ENCODE measurements around the gene UBE2F.

Gene UBE2F, protein sequence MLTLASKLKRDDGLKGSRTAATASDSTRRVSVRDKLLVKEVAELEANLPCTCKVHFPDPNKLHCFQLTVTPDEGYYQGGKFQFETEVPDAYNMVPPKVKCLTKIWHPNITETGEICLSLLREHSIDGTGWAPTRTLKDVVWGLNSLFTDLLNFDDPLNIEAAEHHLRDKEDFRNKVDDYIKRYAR
- 7.8 to 17.6 (median 16.3) reads per million in 4 donors for total RNA-seq

DNA sequence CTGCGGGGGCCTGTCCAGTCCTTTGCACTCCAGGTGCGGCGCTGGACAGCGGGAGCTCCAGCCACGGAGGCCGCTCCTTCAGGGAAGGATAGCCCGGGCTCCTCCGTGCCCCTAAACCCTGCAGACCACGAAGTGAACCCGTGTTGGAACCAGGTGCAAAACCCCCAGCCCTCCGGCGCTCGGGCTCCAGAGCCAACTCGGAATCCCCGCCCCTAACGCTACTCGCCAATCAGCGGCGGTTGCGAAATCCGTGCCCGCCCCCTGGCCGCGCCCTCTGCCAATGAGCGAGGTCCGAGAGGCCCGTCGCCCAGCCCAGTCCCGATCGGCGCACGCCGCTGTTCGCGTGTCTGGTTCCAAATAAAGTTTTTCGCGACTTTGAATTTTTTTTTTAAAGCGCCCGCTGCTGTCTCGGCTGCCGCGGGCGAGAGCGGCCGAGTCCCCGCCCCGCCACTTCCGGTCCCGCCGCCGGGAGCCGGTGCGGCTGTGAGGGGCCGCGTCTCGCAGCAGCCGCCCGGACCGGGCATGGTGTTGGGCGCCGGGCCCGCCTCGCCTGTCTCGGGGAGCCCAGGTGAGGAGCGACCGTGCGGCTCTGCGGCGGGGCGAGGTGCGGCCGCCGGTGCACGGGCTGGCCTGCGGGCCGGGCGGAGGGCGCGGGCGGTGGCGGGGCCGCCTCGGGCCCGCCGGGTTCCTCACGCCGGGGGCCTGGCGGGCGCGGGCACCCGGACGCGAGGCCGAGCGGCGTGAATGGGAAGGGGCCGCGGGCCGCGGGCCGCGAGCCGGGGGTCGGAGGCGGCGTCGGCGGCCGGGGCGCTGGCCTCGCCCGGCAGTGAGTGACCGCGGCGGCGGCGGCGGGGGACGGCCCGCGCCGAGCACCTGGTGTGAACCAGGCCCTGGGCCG is at the start of gene UBE2F:
TSS of gene UBE2F (plus strand) at position 450 of the 898 bp plus-strand sequence. CDS start 6,094 bp downstream, outside the sequence.
- peak; percentile 93 to 96 (median 95) for DNase-seq

DNA sequence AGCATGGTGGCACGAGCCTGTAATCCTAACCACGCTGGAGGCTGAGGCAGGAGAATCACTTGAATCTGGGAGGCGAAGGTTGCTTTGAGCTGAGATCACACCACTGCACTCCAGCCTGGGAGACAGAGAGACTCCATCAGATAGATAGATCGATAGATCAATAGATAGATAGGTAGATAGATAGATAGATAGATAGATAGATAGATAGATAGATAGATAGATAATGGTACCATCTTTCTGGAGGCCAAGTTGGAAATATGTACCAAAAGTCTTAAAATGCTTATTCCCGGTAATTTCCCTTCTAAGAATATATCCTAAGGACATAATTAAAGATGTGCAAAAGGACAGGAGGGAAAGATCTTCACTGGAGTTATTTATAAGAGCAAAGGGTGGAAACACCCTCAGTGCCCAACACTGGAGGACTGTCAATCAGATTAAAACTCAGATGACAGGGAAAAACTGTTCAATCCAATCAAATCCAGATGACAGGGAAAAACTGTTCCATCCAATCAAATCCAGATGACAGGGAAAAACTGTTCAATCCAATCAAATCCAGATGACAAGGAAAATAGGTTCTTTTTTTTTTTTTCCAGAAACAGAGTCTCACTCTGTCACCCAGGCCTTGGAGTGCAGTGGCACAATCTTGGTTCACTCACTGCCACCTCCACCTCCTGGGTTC is 49.0 kb upstream of the UBE2F start:
- DNase-seq, result no peak

DNA sequence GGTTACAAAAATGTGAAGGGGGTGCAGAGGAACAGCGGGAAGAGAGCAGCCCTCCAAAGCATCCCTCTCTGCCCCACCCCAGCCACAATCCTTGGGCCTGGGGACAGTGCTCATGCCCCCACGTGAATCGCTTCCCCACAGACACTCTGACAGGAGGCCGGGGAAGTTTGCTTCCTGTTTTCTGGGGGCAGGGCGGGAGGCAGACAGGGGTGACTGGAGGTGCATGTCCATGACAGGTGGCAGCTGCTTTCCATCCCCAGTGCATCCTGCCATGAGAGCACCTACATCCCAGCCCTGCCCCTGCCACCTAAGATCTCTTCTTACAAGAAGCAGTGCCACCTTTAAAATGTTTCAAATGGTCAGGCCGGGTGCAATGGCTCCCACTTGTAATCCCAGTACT is 47.2 kb upstream of the UBE2F start:
- no peak for DNase-seq

DNA sequence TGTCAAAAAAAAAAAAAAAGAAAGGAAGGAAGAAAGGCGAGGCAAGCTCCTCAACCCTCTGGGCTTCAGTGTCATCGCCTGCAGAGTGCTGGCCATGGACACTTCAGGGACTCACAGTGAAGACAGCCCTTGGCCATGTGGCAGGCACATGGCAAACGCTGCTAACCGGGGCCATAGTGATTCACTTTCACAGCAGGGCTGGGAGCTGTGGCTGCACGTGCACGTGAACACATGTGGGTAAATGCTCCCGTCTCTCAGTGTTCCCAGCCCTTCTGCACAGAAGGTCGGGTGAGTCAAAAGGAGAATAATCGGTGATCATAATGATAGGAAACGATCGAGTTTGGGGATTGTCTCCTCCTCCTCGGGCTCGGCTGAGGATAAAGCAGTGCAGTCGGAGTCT is 46.1 kb upstream of the UBE2F start:
- DNase-seq, result no peak

DNA sequence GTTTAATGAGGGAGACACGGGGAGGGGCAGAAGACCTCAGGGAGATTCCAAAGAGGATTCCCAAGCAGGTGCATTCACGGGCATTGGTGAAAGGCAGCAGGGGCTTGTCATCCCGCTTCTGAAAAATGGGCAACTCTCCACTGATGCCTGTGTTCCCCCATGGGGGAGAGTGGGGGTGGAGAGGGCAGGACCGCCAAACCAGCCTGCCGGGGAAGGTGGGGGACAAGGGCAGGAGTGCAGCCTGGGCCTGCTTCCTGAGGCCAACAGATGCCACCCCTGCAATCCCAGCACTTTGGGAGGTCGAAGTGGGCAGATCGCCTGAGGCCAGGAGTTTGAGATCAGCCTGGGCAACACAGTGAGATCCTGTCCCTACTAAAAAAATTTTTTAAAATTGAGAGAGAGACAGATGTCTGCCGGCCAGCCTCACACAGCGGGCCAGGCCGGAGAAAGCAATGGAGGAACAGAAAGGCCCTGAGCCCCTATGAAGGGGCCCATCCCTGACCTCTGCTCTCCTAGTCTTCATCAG is 44.8 kb upstream of the UBE2F start:
- DNase-seq, result no peak

DNA sequence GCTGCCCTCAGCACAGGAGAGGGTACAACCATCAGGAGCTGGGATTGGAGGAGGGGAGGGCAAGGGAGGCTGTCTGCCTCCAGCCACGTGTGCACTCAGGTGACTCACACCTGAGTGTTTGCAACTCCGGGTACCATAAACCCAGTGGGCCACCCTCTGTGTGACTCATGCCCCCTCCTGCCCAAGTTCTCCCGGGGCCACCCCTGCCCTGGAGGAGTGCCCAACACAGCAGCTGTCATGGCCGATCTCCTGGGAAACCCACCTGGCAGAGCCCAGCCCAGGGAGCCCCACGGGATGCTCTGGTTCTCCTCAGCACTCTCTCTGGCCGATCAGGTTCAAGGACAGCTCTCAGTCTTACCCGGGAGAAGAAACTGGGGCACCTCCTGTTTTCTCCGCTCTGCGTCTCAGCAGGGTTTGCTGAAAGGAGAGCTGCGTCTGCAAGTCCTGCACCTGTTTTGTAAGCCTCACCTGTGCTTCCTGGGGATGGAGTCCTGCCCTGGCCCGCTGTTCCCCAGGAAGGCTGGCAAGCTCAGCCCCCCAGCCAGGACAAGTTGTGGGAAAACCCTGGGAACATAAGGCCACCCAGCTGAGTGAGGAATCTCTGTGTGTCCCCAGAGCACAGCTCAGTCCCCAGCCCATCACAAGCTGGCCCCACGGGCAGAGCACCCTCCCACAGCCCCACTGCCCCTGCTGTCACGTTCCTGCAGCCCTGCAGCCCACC is 44.0 kb upstream of the UBE2F start:
- DNase-seq, result no peak

DNA sequence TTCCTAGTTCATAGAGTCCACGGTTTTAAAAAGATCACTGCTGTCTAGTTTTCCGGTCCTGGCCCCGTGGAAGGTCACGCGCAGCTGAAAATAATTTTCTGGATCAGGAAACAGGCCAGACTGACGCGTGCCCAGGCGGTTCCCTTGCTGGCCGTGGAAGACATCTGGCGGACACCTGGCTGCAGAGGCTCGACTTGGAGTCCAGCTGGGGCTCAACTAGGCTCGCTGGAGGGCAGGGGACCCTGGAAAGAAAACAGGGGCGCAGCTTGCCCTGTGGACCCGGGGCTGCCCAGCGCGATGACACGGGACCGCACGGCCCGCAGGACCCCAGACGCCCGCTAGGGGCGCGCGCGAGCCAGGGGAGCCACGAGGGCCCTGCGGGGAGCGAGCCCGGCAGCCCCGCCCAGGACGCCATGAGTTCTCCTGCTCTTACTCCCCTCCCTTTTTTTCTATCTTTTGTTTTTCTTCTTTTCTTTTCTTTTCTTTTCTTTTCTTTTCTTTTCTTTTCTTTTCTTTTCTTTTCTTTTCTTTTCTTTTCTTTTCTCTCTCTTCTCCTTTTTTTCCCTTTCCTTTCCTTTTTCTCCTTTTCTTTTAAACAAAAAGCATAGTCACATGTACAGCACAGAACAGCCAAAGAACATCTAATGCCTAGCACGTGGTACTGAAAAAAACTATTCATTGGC is 43.2 kb upstream of the UBE2F start:
- peak; percentile 53 to 68 (median 65) for DNase-seq

DNA sequence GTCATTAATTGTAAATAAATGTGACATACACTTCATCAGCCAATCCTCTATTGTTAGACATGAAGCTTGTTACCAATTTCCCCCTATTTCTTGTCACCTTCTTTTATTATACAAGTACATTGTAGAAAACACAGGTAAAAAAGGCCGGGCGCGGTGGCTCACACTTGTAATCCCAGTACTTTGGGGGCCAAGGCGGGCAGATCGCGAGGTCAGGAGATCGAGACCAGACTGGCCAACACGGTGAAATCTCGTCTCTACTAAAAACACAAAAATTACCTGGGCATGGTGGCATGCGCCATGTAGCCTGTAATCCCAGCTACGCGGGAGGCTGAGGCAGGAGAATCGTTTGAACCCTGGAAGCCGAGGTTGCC is 42.7 kb upstream of the UBE2F start:
- no peak for DNase-seq

DNA sequence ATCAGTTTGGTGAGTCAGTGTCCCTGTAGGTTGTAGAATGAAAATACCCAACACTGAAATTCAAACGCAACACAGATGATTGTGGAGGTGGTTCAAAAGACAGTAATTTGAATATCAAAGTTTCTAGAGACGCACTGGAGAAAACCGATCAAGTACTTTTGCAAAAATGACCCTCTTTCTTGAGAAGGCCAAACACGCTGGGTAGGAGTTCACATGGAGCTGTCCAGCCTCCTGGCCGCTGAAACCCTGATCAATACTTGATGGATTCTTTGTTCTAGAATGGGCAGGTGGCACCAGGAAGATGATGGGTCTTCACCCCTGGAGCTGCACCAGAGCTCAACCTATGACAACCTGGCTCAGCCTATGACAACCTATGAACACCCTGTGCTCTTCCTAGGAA is 39.7 kb upstream of the UBE2F start:
- no peak for DNase-seq

DNA sequence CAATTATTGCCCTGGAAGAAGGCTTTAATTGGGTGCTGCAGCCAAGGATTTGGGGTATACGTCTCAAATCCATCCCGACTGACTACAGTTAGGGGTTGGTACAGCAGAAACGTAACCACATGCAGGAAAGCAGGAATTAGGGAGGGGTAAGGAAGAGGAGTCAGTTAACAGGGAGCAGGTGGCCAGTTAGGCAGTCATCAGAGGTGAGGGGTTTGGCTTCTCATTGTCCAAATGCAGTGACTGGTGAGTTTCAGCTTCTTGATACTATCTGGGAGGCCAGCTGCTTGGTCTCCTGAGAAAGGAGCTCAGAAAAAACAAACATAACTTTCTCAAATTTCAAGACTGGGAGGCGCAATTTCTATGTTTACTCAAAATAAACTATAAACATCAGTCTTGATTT is 38.8 kb upstream of the UBE2F start:
- DNase-seq, result no peak

DNA sequence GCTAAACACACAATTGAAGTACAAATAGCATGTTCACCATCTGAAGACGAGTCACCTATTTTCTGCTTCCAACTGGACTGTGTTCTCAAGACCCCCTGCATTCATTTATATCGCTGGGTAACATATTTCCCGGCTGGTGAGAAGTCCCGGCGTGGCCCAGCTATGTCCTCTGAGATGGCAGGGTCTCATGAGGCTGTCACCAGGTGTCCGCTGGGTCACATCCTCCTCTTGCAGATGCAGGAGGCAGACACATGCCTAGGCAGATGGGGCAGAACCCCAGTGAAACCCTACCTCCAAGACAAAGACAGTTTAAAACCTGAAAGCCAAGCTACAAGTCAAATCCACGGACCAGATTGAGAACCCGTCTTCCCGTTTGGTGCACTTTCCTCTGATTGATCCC is 36.8 kb upstream of the UBE2F start:
- no peak for DNase-seq

DNA sequence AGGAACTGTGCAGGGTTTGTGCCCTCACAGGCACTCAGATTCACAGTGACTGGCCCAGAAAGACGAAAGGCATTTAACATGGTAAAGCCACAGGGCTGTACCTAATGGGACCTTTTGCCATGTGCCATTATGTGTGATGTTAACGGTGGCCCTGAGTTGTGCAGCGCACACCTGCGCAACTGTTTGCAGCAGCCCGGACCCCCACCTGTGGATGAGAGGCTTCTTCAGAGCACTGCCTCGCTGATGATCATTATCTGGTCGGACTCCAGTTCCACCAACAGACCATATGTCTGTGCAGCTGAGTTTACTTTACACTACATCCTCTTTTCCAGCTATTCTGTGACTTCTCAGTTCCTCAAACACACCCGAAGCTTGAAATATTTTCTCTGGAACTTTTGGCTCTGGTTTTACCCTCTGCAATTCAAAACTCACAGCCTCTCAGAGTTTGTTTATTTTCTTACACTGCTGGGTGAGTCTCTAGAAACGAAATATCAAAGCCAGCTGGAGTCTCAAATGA is 35.6 kb upstream of the UBE2F start:
- DNase-seq, result no peak

DNA sequence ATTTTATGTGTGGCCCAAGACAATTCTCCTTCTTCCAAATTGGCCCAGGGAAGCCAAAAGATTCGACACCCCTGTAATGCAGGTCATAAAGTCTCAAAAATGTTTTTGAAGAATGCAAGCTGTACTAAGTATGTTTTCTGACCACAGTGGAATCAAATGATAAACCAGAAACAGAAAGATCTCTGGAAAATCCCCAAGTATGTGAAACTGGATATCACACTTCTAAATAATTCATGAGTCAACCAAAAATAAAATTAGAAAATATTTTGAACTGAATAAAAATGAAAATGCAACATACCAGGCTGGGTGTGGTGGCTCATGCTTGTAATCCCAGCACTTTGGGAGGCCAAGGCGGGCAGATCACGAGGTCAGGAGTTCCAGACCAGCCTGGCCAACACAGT is 34.1 kb upstream of the UBE2F start:
- no peak for DNase-seq

DNA sequence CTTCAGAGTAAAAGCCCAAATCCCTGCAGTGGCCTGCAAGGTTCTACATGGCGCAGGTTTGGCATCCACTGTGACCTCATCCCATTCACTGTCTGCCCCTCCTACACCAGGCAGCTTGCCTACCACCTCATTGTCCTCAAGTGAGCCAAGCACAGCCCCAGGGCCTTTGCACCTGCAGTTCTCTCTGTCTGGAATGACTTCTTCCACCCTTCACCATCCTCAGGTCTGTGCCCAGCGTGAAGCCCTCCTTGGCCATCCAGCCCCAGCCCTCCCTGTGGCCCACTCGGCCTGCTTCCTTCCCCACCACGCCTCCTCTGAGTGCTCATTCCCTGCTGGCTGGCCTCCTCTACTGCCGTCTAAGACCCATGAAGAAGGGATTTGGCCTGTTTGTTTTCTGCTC is 32.6 kb upstream of the UBE2F start:
- no peak for DNase-seq

DNA sequence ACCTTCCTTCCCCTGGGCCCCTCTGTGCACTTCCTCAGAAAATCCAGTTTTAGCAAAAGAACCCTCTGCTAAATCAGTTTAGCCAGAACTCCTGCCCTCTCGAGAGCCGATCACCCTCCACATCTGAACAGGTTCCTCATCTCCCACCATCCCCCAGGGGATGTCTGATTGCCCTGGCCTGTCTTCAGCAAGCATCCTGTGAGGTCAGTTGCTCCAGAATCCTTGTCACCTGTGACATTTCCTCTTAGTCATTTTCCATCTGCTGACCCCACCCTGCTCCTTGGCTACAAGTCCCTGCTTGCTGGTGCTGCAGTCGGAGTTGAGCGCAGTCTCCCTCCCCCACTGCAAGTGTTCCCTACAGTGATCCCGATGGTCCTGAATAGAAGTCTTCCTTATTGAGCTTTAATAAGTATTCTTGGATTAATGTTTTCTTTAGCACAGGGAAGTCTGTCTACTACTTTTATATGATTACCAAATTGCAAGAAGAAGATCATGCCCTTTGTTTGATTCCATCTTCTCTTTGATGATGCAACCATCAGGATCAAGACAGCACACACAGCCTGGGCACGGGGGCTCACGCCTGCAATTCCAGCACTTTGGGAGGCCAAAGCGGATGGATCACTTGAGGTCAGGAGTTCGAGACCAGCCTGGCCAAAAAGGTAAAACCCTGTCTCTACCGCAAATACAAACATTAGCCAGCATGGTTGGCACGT is 30.9 kb upstream of the UBE2F start:
- DNase-seq, result no peak

DNA sequence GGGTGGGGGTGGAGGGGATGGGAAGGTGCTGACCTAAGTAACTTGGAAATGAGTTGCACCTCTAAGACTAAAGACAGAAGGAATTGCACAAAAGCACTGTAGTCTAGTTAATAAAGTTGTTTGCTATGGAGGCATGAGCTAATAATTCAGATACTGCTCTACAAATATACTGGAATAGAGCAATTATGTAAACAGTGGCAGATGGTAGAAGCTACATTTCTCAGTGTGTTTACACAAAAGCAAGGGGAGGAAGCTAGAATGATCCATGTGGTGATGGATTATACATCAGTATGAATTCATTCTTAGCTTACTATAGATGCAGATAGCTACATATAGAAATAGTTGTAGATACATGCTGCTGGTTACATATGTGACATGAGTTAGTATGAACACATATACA is 27.6 kb upstream of the UBE2F start:
- no peak for DNase-seq

DNA sequence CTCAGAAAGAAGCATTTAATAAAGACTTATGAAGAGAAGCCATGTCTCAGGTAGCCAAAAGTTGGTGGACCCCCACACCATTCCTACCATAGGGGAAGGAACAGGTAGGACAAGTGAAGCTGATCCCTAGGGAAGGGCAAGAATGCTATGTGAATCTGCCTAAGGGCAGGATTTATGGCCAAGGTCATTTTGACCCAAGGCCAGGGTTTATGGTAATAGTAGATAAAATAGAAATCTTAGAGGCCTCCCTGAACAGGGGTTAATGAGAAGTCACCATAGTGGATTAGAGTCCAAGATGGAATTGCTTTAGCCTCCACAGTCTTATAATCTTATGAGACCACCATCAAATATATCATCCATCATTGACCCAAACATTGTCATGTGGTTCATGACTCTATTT is 26.0 kb upstream of the UBE2F start:
- DNase-seq, result no peak

DNA sequence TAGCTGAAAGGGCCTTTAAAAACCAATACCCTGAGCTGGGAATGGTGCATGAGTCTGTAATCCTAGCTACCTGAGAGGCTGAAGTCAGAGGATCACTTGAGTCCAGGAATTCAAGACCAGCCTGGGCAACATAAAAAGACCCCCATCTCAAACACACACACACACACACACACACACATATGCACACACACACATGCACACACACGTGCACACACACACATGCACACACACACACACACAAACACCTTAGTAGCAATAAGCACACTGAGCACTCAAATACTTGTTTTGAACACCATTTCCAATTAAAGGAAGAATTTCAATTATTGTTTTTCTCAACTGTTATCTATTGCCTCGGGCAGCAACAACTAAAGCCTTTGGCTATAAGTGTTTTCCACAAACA is 25.6 kb upstream of the UBE2F start:
- DNase-seq, result no peak

DNA sequence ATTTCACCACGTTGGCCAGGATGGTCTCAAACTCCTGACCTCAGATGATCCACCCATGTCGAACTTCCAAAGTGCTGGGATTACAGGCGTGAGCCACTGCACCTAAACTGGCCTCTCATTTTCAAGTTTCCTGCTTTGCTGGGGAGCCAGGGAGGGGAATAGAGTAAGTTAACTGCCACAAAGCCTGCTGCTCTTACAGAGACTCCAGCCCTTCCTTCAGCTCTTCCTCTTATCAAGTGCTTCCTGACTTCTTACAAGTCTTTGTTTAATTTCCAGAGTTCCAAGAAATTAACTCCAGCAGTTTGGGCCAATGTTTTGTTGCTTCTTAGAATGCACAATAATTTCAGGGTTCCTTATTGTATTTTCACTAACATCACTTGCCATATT is 24.3 kb upstream of the UBE2F start:
- DNase-seq, result peak in 1 of 5 donors; percentile 12

DNA sequence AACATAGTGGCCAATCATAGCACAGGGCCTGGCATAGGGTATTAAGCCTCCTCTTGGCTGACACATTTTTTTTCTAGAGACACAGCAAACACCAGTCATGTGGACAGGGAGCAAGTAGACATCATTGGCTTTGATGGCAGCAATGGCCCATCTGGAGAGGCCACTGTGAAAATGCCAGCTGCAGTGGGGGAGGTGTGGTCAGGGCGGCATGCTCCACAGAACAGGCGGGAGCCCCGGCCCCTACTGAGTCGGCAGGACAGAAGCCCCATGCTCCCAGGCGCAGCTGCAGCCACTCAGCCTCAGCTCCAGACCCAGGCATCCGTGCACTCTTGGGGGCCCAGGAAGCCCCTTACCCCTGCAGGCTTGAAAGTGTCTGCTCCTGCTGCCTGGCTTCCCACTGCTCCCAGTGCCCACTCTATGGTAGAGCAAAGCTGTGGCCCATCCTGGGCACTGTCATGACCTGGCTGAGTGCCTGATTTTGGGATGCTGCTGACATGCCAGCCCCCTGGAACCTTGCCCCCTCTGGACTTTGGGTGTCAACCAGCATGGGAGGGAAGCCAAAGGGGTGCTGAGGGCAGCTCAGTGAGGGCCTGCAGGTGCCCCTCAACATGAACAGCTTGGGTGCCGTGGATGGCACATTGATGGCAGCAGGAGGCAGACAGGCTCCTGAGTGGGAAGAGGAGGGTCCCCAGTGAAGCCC is 23.3 kb upstream of the UBE2F start:
- DNase-seq, result no peak

DNA sequence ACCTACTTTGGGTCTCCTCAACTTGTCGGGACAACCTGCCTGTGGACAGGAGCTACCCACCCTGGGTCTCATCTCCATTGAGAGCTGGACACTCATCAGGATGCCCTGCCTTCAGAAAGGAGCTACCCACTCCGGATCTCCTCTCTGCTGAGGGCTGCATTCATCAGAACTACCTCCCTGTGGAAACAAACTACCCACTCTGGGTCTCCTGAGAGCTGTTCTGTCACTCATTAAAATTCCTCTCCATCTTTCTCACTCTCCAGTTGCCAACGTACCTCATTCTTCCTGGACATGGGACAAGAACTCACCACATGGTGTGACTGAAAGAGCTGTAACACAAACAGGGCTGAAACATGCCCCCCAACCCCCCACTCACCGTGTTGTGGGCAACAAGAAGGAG is 22.5 kb upstream of the UBE2F start:
- DNase-seq, result no peak
